K562 (cell line): ENCODE results near the gene PEX11B. TPM values are rescaled to one million over a fixed set of nuclear protein-coding genes. Genes with fewer than 3 reads are reported as not detected.

Experiments
- BCOR ChIP-seq: fragments of 450-650 bp; IDR thresholded peaks from 2 replicates; pipeline ENCODE4 v1.6.1; 2016
- ELF1 ChIP-seq: fragments of 200-800 bp; sonication (Bioruptor generic); IDR thresholded peaks from 2 replicates; pipeline ENCODE4 v1.6.1; 2016; ENCODE audit warnings: missing genetic modification characterization, missing compliant biosample characterization
- GABPB1 ChIP-seq: sonication (generic); formaldehyde crosslinking; IDR thresholded peaks from 2 replicates; pipeline ENCODE4 v1.8.0; 2022; ENCODE audit warnings: mild to moderate bottlenecking, missing genetic modification reagents
- GTF2B ChIP-seq: IDR thresholded peaks from 2 replicates; pipeline ENCODE4 v1.6.1; 2011; ENCODE audit not compliant: insufficient read length; ENCODE audit errors: extremely low read depth
- HDAC1 ChIP-seq, 2 experiments: fragments of 450-650 bp; IDR thresholded peaks; 2 replicates each; pipeline ENCODE4 v1.6.1; 2016 to 2017; ENCODE audit warnings: inconsistent platforms in 1 of 2, mild to moderate bottlenecking in 1 of 2, moderate library complexity in 1 of 2
- MLLT1 ChIP-seq, 2 experiments: fragments of 450-650 bp; IDR thresholded peaks; 2 replicates each; pipeline ENCODE4 v1.6.1; 2016
- MTA3 ChIP-seq: fragments of 450-650 bp; formaldehyde crosslinking; IDR thresholded peaks from 2 replicates; pipeline ENCODE4 v1.6.1; 2017; ENCODE audit warnings: mild to moderate bottlenecking, borderline replicate concordance
- NFYB ChIP-seq: IDR thresholded peaks from 2 replicates; pipeline ENCODE4 v1.6.1; 2011; ENCODE audit warnings: mild to moderate bottlenecking, moderate library complexity; ENCODE audit not compliant: insufficient read length; ENCODE audit errors: extremely low read depth
- NR2C2 ChIP-seq, 2 experiments: fragments of 200-800 bp in 1 of 2; sonication (Bioruptor generic) in 1 of 2; sonication (generic) in 1 of 2; formaldehyde crosslinking in 1 of 2; IDR thresholded peaks; 2 replicates each; pipeline versions ENCODE4 v1.6.1 to v1.8.0; 2016 to 2022; ENCODE audit warnings: mild to moderate bottlenecking in 1 of 2, missing compliant biosample characterization in 1 of 2, missing genetic modification characterization in 1 of 2, missing genetic modification reagents in 1 of 2
- RB1 ChIP-seq: fragments of 450-650 bp; IDR thresholded peaks from 2 replicates; pipeline ENCODE4 v1.6.1; 2017; ENCODE audit warnings: low read depth, mild to moderate bottlenecking
- SIN3A ChIP-seq, 2 experiments: fragments of 150-350 bp in 1 of 2; IDR thresholded peaks; 2 replicates each; pipeline ENCODE4 v1.6.1; 2011 to 2016; ENCODE audit warnings: borderline replicate concordance in 2 of 2, low read depth in 2 of 2, low read length in 2 of 2, mild to moderate bottlenecking in 2 of 2, moderate library complexity in 2 of 2; ENCODE audit not compliant: control insufficient read depth in 1 of 2
- YY1 ChIP-seq, 3 experiments: IDR thresholded peaks; 2 replicates each; pipeline ENCODE4 v1.6.1; 2011; ENCODE audit warnings: low read length in 2 of 3, mild to moderate bottlenecking in 2 of 3, moderate library complexity in 2 of 3, borderline replicate concordance in 1 of 3, control low read depth in 1 of 3, low read depth in 1 of 3; ENCODE audit not compliant: insufficient read depth in 3 of 3, insufficient replicate concordance in 2 of 3, control insufficient read depth in 1 of 3, insufficient read length in 1 of 3; ENCODE audit errors: extremely low read depth in 1 of 3
- ZBTB1 ChIP-seq: sonication (generic); formaldehyde crosslinking; IDR thresholded peaks from 2 replicates; pipeline ENCODE4 v1.8.1; 2023; ENCODE audit warnings: missing genetic modification reagents, low read depth, mild to moderate bottlenecking, borderline replicate concordance
- ZBTB33 ChIP-seq: sonication (generic); formaldehyde crosslinking; IDR thresholded peaks from 2 replicates; pipeline ENCODE4 v1.8.1; 2023; ENCODE audit warnings: mild to moderate bottlenecking, missing genetic modification reagents
- ZNF449 ChIP-seq: fragments of 250-450 bp; sonication (Bioruptor Pico); IDR thresholded peaks from 2 replicates; pipeline ENCODE4 v1.8.0; 2022; ENCODE audit warnings: moderate library complexity, mild to moderate bottlenecking, inconsistent platforms
- polyA plus RNA-seq, 8 experiments: library from polyadenylated mRNA; depleted of rRNA in 4 of 8; stranded (reverse) in 5 of 8; unstranded in 3 of 8; fragments of >200 nt; fragmentation: Nextera tagmentation in 2 of 8; fragmentation: Illumina TruSeq in 1 of 8; extraction: Ambion mirVana in 2 of 8; extraction: Trizol in 1 of 8; gene quantifications; 2 replicates each; pipeline versions ENCODE4 v1.2.1 to v1.2.3, GENCODE V29; 2011 to 2014; ENCODE audit warnings: inconsistent platforms in 1 of 8, missing spikeins in 1 of 8
- total RNA-seq, 7 experiments: library from RNA; depleted of rRNA in 6 of 7; stranded (reverse); fragments of >200 nt in 6 of 7; fragmentation: Illumina TruSeq in 2 of 7; extraction: Trizol in 2 of 7; gene quantifications; 2 replicates each; pipeline versions ENCODE4 v1.2.1 to v1.2.3, GENCODE V29; 2011 to 2021; ENCODE audit warnings: low replicate concordance in 1 of 7
- TF ChIP-seq, protein P1 (sequence below): fragments of 450-650 bp; IDR thresholded peaks from 2 replicates; pipeline ENCODE4 v1.6.1; 2017; ENCODE audit warnings: antibody characterized with exemption

PEX11B gene
- total and polyA plus RNA-seq, 9 of the 15 experiments (the other 6 are each of a cell fraction or from before 2014, with no cell fraction given): 13.2 to 60.0 (median 21.7) TPM

GRCh38 chr1:145964328-145965118, 46.0 kb upstream of the PEX11B start, which contains the start of the genes ANKRD34A and POLR3GL (continued):
- no peak for TF ChIP-seq NR2C2 (CRISPR knock-in tag; IDR thresholded peaks at IDR 0.05)
- peak; percentile 84 for TF ChIP-seq NR2C2 (tag; IDR thresholded peaks at IDR 0.05)
- 0 out of 2 replicates have a peak, but pooled peaks have one; percentile 8 for TF ChIP-seq BCOR
- peak; percentile 94 for TF ChIP-seq NFYB
- TF ChIP-seq ZBTB1 (CRISPR knock-in tag): 0 out of 2 replicates have a peak, but pooled peaks have one; percentile 22
- peak in 1 of 2 experiments; percentile 37; a peak in 1 of 4 replicates for TF ChIP-seq MLLT1 (IDR thresholded peaks at IDR 0.05)
- peak in 2 of 3 experiments; percentile 73 to 82 for TF ChIP-seq YY1 (IDR thresholded peaks at IDR 0.05; ENCODE audit: borderline replicate concordance in 1 of 3, control insufficient read depth in 1 of 3, extremely low read depth in 1 of 3, insufficient read depth in 3 of 3, insufficient read length in 1 of 3, insufficient replicate concordance in 2 of 3, low read depth in 1 of 3, low read length in 2 of 3)
- peak; percentile 78; the same call in 1 of the 2 replicates for TF ChIP-seq ELF1 (tag)
- TF ChIP-seq SIN3A (IDR thresholded peaks at IDR 0.05; ENCODE audit: borderline replicate concordance in 2 of 2, control insufficient read depth in 1 of 2, low read depth in 2 of 2, low read length in 2 of 2): peak in 1 of 2 experiments; percentile 82; a peak in 1 of 4 replicates
- TF ChIP-seq GTF2B: peak; percentile 34
- peak; percentile 44; the same call in 1 of the 2 replicates for TF ChIP-seq RB1
- no peak for TF ChIP-seq ZBTB33 (CRISPR knock-in tag)
- TF ChIP-seq, protein P1, sequence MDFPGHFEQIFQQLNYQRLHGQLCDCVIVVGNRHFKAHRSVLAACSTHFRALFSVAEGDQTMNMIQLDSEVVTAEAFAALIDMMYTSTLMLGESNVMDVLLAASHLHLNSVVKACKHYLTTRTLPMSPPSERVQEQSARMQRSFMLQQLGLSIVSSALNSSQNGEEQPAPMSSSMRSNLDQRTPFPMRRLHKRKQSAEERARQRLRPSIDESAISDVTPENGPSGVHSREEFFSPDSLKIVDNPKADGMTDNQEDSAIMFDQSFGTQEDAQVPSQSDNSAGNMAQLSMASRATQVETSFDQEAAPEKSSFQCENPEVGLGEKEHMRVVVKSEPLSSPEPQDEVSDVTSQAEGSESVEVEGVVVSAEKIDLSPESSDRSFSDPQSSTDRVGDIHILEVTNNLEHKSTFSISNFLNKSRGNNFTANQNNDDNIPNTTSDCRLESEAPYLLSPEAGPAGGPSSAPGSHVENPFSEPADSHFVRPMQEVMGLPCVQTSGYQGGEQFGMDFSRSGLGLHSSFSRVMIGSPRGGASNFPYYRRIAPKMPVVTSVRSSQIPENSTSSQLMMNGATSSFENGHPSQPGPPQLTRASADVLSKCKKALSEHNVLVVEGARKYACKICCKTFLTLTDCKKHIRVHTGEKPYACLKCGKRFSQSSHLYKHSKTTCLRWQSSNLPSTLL: no peak
- TF ChIP-seq HDAC1 (IDR thresholded peaks at IDR 0.05): peak in 1 of 2 experiments; percentile 49; a peak in 2 of 4 replicates
- 0 out of 2 replicates have a peak, but pooled peaks have one; percentile 51 for TF ChIP-seq MTA3
- peak; percentile 80; the same call in 1 of the 2 replicates for TF ChIP-seq ZNF449 (CRISPR knock-in tag)
- TF ChIP-seq GABPB1: peak; percentile 67
